ENCODE measurements around the gene GABBR1. TPM values are rescaled to one million over a fixed set of nuclear protein-coding genes. Genes with fewer than 3 reads are reported as not detected.

The GABBR1 gene
- total RNA-seq, 1 experiment from 2014 or later = 146 TPM

- no peaks in the 10 kb centered on the region for H3K23me2 ChIP-seq (ENCODE audit: insufficient read length, low read depth, low read length, poor library complexity, severe bottlenecking)
- no peak overlapping the region for H2BK12ac ChIP-seq (ENCODE audit: insufficient read length, low read depth, low read length)
- H3K27me3 ChIP-seq (ENCODE audit: insufficient read depth, low read length) = peaks cover 5% of the 10 kb centered on the region; the same call in 1 of the 2 replicates
- no peaks in the 10 kb centered on the region for H3K79me1 ChIP-seq (ENCODE audit: insufficient read depth, low read depth, low read length, poor library complexity, severe bottlenecking)
- Mint-ChIP-seq H3K4me3 (no peak overlapping the region), H3K36me3 (ENCODE audit: insufficient read depth in 1 of 3, low read depth in 3 of 3) (peaks cover 0 to 4% (median 3%) of the 10 kb centered on the region in 3 experiments; a peak in 2 of 7 replicates), H3K4me1 (peaks cover 30 to 34% of the 10 kb centered on the region in 2 experiments), H3K27ac (0 out of 7 replicates have a peak overlapping the region, but pooled peaks of 1 of the 3 experiments have one; percentile 60), H3K27me3 (ENCODE audit: low read depth) (peaks cover 41% of the 10 kb centered on the region), H3K9me3 (peaks cover 0 to 2% of the 10 kb centered on the region in 2 experiments; a peak in 1 of 5 replicates)
- peaks cover 7% of the 10 kb centered on the region; the same call in 1 of the 2 replicates for H3K4me1 ChIP-seq (ENCODE audit: insufficient read depth, low read length)
- no peak for DNase-seq
- no peak overlapping the region for H3K18ac ChIP-seq (ENCODE audit: insufficient read length, low read depth, low read length)
- H3K4ac ChIP-seq (ENCODE audit: low read depth, low read length) = no peak overlapping the region
- no peak overlapping the region for H2BK120ac ChIP-seq (ENCODE audit: low read depth, low read length, poor library complexity, severe bottlenecking)
- H3K56ac ChIP-seq (ENCODE audit: insufficient read length, low read depth, low read length) = no peak overlapping the region
- no peak overlapping the region for H3K14ac ChIP-seq (ENCODE audit: insufficient read depth, low read length)
- H4K91ac ChIP-seq (ENCODE audit: insufficient read length, low read depth, low read length) = no peak overlapping the region
- no peak overlapping the region for H3T11ph ChIP-seq (ENCODE audit: low read length)
- H4K20me1 ChIP-seq (ENCODE audit: control insufficient read depth, insufficient read depth, insufficient read length) = no peaks in the 10 kb centered on the region
- H4K5ac ChIP-seq (ENCODE audit: insufficient read length, low read depth, low read length) = no peak overlapping the region
- no peaks in the 10 kb centered on the region for H3K79me2 ChIP-seq (ENCODE audit: insufficient read depth, low read length)
- H2AK5ac ChIP-seq (ENCODE audit: insufficient read length, low read length) = no peak overlapping the region
- no peak overlapping the region for H3K9ac ChIP-seq (ENCODE audit: extremely low read depth, insufficient read length, low read length)
- no peak overlapping the region for H2BK20ac ChIP-seq (ENCODE audit: low read depth, low read length, poor library complexity, severe bottlenecking)
- H2BK5ac ChIP-seq (ENCODE audit: insufficient read length, low read length) = no peak overlapping the region
- no peak for TF ChIP-seq CTCF (conservative IDR thresholded peaks at IDR 0.05)
- H2AFZ ChIP-seq (ENCODE audit: low read length) = no peak overlapping the region
- H3K27ac ChIP-seq (ENCODE audit: insufficient read length, low read depth, low read length) = no peak overlapping the region
- H3K4me2 ChIP-seq (ENCODE audit: insufficient read depth, insufficient read length, low read length) = no peak overlapping the region
- H3K9me3 ChIP-seq (ENCODE audit: control insufficient read depth, low read depth, low read length) = no peaks in the 10 kb centered on the region
- no peak overlapping the region for H3K23ac ChIP-seq (ENCODE audit: insufficient read length, low read depth, low read length)
- no peak overlapping the region for H4K8ac ChIP-seq (replicated peaks; ENCODE audit: insufficient read length, low read depth, low read length)
- H2BK15ac ChIP-seq (ENCODE audit: low read depth, low read length) = no peak overlapping the region
These were observed 71.9 kb downstream of the GABBR1 start for GRCh38 chr6:29561091-29561490.
